ENCODE data around the gene AHDC1.
"Not testable (repeated sequence)": the region's sequence is repeated elsewhere in the genome, so short reads cannot be mapped to it uniquely, and the experiment has no call there.

The AHDC1 gene

DNA sequence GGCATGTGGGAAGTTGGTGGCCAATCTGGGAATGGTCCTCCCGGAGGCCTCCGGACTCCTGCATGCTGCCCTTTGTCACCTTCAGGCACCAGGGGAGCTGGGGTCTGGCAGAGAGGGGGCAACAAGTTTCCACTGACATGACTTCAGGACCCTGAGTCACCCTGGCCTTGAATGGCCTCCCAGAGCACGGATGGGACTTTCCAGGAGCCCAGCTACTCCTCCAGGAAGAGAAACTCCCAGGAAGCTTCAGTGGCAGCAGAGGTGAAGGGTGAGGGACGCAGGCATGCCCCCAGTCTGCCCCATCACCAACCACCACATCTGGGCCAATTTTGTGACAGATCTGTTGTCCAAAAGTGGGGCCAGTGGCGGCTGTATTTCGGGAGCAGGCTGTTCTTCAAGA lies 58.1 kb downstream of the AHDC1 start:
- TF ChIP-seq, protein P1, sequence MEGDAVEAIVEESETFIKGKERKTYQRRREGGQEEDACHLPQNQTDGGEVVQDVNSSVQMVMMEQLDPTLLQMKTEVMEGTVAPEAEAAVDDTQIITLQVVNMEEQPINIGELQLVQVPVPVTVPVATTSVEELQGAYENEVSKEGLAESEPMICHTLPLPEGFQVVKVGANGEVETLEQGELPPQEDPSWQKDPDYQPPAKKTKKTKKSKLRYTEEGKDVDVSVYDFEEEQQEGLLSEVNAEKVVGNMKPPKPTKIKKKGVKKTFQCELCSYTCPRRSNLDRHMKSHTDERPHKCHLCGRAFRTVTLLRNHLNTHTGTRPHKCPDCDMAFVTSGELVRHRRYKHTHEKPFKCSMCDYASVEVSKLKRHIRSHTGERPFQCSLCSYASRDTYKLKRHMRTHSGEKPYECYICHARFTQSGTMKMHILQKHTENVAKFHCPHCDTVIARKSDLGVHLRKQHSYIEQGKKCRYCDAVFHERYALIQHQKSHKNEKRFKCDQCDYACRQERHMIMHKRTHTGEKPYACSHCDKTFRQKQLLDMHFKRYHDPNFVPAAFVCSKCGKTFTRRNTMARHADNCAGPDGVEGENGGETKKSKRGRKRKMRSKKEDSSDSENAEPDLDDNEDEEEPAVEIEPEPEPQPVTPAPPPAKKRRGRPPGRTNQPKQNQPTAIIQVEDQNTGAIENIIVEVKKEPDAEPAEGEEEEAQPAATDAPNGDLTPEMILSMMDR (conservative IDR thresholded peaks at IDR 0.05): no peak
- H3K27ac ChIP-seq: no peak overlapping the region

DNA sequence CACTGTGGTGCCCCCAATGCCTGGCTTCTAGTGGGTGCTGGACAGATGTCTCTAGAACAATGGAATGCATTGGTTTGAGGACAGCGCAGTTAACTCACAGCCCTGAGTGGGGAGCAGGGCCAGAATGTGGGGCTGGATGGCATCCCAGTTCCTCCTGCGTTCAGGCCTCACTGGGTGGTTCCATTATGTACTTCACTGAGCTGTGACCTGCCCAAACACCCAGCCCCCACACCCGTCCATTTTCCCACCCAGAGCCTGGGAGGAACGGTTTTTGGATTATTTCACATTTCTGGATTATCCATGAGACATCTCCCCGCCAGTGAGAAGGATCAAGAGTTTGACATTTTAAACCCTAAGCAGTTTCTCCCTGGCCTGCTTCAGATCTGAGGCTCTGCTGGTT lies 58.7 kb downstream of the AHDC1 start:
- TF ChIP-seq, protein P1 (conservative IDR thresholded peaks at IDR 0.05): no peak
- H3K27ac ChIP-seq: no peak overlapping the region

DNA sequence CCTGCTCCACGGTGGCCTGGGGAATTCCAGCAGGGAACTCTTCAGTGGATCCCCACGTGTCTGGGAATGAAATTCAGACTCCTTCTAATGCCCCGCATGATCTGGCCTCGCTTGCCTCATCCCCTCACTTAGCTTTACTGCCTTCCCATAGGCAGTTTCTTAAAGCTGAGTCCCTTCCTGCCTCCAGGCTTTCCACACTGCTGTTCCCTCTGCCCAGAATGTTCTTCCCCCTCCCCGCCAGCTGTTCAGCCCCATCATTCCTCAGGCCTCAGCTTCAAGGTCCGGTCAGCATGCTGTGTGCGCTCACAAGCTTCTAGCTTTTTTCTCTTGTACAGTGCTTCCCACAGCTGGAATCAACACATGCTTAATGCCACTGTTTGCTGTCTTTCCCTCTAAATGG lies 59.1 kb downstream of the AHDC1 start:
- H3K27ac ChIP-seq: no peak overlapping the region
- TF ChIP-seq, protein P1 (conservative IDR thresholded peaks at IDR 0.05): no peak

GRCh38 chr1:27543284-27543683 lies 60.7 kb downstream of the AHDC1 start:
- no peak overlapping the region for H3K27ac ChIP-seq
- TF ChIP-seq, protein P1 (conservative IDR thresholded peaks at IDR 0.05): no peak

- H3K27ac ChIP-seq: no peak overlapping the region
- TF ChIP-seq, protein P1 (conservative IDR thresholded peaks at IDR 0.05): no peak
Observed at GRCh38 chr1:27542463-27543273, 61.3 kb downstream of the AHDC1 start.

- no peak overlapping the region for H3K27ac ChIP-seq
- TF ChIP-seq, protein P1 (conservative IDR thresholded peaks at IDR 0.05): no peak
Observed at GRCh38 chr1:27539901-27540861, 63.8 kb downstream of the AHDC1 start.

DNA sequence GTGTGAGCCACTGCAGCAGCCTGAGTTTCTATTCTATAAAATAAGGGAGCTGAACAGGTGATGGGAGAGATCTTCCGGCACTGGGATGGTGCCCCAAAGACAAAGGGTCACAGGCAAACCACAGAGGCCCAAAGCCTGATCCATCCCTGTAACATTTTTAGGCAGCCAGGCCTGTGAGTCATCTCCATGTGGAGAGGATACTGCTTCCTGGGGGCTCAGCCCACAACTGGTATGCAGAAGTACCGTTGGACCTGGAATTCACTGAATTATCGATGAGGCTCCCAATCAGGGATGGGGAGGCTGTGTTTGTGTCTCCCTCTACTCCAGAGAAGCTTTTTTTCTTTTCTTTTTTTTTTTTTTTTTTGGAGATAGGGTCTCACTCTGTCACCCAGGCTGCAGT lies 65.2 kb downstream of the AHDC1 start:
- H3K27ac ChIP-seq: no peak overlapping the region
- TF ChIP-seq, protein P1 (conservative IDR thresholded peaks at IDR 0.05): no peak

- not testable (repeated sequence) for H3K27ac ChIP-seq
Observed at GRCh38 chr1:27538305-27538676, 65.7 kb downstream of the AHDC1 start.
